ENCODE data around the gene RNU5B-1.

The RNU5B-1 gene

DNA sequence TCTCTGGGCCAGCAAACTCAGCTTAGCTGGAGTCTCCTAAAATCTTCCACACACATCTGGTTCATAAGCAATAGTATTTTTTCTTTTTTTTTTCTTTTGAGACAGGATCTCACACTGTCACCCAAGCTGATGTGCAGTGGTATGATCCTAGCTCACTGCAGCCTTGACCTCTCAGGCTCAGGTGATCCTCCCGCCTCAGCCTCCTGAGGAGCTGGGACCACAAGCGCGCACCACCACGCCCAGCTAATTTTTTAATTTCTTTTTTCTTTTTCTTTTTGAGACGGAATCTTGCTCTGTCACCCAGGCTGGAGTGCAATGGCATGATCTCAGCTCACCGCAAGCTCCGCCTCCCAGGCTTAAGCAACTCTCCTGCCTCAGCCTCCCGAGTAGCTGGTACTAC lies 34.3 kb downstream of the RNU5B-1 start:
- Histone ChIP-seq H3K4me1 (ENCODE audit: low read depth, poor library complexity, severe bottlenecking) (no peaks in the 10 kb centered on the region), H3K27ac (no peak overlapping the region), H3K36me3 (ENCODE audit: insufficient read depth) (no peaks in the 10 kb centered on the region), H3K79me2 (ENCODE audit: insufficient read depth, low read depth) (no peaks in the 10 kb centered on the region), H4K20me1 (ENCODE audit: insufficient read depth) (no peaks in the 10 kb centered on the region), H3K9ac (no peak overlapping the region), H3K4me3 (IDR thresholded peaks at IDR 0.05; ENCODE audit: insufficient read depth, low read depth, low read length) (no peak overlapping the region), H2AFZ (ENCODE audit: low read depth) (no peak overlapping the region), H3K4me2 (no peak overlapping the region), H3K27me3 (ENCODE audit: insufficient read depth, low read depth) (no peaks in the 10 kb centered on the region)
- TF ChIP-seq, protein P1, sequence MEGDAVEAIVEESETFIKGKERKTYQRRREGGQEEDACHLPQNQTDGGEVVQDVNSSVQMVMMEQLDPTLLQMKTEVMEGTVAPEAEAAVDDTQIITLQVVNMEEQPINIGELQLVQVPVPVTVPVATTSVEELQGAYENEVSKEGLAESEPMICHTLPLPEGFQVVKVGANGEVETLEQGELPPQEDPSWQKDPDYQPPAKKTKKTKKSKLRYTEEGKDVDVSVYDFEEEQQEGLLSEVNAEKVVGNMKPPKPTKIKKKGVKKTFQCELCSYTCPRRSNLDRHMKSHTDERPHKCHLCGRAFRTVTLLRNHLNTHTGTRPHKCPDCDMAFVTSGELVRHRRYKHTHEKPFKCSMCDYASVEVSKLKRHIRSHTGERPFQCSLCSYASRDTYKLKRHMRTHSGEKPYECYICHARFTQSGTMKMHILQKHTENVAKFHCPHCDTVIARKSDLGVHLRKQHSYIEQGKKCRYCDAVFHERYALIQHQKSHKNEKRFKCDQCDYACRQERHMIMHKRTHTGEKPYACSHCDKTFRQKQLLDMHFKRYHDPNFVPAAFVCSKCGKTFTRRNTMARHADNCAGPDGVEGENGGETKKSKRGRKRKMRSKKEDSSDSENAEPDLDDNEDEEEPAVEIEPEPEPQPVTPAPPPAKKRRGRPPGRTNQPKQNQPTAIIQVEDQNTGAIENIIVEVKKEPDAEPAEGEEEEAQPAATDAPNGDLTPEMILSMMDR (conservative IDR thresholded peaks at IDR 0.05; ENCODE audit: low read depth, low read length), result no peak

DNA sequence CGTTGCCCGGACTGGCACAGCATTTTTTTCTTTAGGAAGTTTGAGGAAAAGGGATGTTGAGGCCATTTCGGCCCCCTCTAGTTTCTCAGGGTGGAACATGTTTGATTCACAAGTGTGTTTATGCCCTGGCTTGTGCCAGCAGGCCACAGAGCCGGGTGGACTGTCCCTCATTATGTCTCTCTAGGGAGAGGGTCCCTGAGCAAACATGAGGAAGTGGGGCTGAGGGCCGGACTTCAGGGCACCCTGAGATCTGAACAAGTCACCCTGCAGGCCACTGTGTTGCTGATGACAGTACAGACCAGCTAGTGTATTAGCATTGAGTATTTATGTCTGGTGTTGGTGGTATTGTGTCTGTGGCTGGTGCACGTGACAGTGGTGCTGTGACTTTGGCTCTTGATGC lies 34.9 kb downstream of the RNU5B-1 start:
- H3K4me1 ChIP-seq (ENCODE audit: low read depth, poor library complexity, severe bottlenecking), result no peaks in the 10 kb centered on the region
- TF ChIP-seq, protein P1 (conservative IDR thresholded peaks at IDR 0.05; ENCODE audit: low read depth, low read length), result no peak
- no peak overlapping the region for H2AFZ ChIP-seq (ENCODE audit: low read depth)

DNA sequence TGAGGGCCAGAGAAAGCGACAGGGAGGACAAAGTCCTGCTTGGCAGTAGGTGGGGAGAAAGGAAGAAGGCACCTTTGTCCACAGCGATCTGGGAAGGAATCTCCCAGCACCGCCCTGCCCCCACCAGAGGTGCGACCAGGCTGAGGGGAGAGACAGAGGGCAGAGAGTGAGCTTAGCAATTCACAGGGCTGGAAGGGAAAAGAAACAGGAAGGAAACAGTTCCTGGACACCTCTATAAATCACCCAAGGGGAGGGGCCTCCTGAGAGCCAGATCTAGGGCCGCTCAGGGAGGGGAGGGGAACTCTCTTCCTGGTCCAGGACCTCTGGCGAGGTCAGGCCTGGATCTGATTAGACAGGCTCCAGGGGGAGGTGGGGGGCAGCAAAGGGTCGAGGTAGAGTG lies 35.4 kb downstream of the RNU5B-1 start:
- no peak overlapping the region for H2AFZ ChIP-seq (ENCODE audit: low read depth)
- no peak overlapping the region for H3K4me2 ChIP-seq
- H4K20me1 ChIP-seq (ENCODE audit: insufficient read depth), result no peaks in the 10 kb centered on the region

More for the DNA sequence above, 34.9 kb downstream of the RNU5B-1 start:
- Histone ChIP-seq H4K20me1 (ENCODE audit: insufficient read depth) (no peaks in the 10 kb centered on the region), H3K4me3 (IDR thresholded peaks at IDR 0.05; ENCODE audit: insufficient read depth, low read depth, low read length) (no peak overlapping the region), H3K79me2 (ENCODE audit: insufficient read depth, low read depth) (no peaks in the 10 kb centered on the region), H3K4me2 (no peak overlapping the region), H3K27ac (no peak overlapping the region), H3K27me3 (ENCODE audit: insufficient read depth, low read depth) (no peaks in the 10 kb centered on the region), H3K9ac (no peak overlapping the region), H3K36me3 (ENCODE audit: insufficient read depth) (no peaks in the 10 kb centered on the region)

DNA sequence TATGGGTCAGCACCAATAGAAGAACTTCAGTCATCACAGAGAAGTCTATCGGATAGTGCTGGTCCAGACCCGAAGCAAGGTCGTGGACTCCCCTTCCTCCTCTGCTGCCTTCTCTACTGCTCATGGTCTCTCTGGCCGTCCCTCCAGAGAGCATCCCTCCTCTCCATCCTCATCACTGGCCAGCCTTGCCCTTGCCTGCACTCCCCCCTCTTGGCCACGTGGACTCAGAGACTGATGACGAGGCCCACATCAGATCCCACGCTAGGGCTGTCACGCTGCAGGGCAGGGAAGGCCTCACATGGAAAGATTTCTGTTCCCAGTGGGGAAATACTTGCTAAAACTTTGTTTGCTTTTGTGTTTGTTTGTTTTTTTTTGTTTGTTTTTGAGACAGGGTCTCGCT lies 38.0 kb downstream of the RNU5B-1 start:
- H4K20me1 ChIP-seq (ENCODE audit: insufficient read depth), result no peaks in the 10 kb centered on the region
- TF ChIP-seq, protein P1 (conservative IDR thresholded peaks at IDR 0.05; ENCODE audit: low read depth, low read length), result no peak
- no peaks in the 10 kb centered on the region for H3K4me1 ChIP-seq (ENCODE audit: low read depth, poor library complexity, severe bottlenecking)
- H2AFZ ChIP-seq (ENCODE audit: low read depth), result no peak overlapping the region
- no peak overlapping the region for H3K4me3 ChIP-seq (IDR thresholded peaks at IDR 0.05; ENCODE audit: insufficient read depth, low read depth, low read length)
- H3K9ac ChIP-seq, result no peak overlapping the region
- H3K36me3 ChIP-seq (ENCODE audit: insufficient read depth), result no peaks in the 10 kb centered on the region
- H3K79me2 ChIP-seq (ENCODE audit: insufficient read depth, low read depth), result no peaks in the 10 kb centered on the region
- H3K27me3 ChIP-seq (ENCODE audit: insufficient read depth, low read depth), result no peaks in the 10 kb centered on the region
- no peak overlapping the region for H3K4me2 ChIP-seq
- no peak overlapping the region for H3K27ac ChIP-seq

More for the DNA sequence above, 35.4 kb downstream of the RNU5B-1 start:
- no peaks in the 10 kb centered on the region for H3K36me3 ChIP-seq (ENCODE audit: insufficient read depth)
- no peaks in the 10 kb centered on the region for H3K4me1 ChIP-seq (ENCODE audit: low read depth, poor library complexity, severe bottlenecking)
- no peak overlapping the region for H3K9ac ChIP-seq
- no peak overlapping the region for H3K27ac ChIP-seq
- H3K27me3 ChIP-seq (ENCODE audit: insufficient read depth, low read depth), result no peaks in the 10 kb centered on the region
- H3K79me2 ChIP-seq (ENCODE audit: insufficient read depth, low read depth), result no peaks in the 10 kb centered on the region
- no peak overlapping the region for H3K4me3 ChIP-seq (IDR thresholded peaks at IDR 0.05; ENCODE audit: insufficient read depth, low read depth, low read length)
- TF ChIP-seq, protein P1 (conservative IDR thresholded peaks at IDR 0.05; ENCODE audit: low read depth, low read length), result no peak

Measured in KMS-11 (cell line).